ENCODE data around the gene TIAM2.
A peak's percentile ranks its signal among the peaks of the same experiment; 100 is the strongest.
"Not testable (repeated sequence)": the region's sequence is repeated elsewhere in the genome, so short reads cannot be mapped to it uniquely, and the experiment has no call there.

The TIAM2 gene

DNA sequence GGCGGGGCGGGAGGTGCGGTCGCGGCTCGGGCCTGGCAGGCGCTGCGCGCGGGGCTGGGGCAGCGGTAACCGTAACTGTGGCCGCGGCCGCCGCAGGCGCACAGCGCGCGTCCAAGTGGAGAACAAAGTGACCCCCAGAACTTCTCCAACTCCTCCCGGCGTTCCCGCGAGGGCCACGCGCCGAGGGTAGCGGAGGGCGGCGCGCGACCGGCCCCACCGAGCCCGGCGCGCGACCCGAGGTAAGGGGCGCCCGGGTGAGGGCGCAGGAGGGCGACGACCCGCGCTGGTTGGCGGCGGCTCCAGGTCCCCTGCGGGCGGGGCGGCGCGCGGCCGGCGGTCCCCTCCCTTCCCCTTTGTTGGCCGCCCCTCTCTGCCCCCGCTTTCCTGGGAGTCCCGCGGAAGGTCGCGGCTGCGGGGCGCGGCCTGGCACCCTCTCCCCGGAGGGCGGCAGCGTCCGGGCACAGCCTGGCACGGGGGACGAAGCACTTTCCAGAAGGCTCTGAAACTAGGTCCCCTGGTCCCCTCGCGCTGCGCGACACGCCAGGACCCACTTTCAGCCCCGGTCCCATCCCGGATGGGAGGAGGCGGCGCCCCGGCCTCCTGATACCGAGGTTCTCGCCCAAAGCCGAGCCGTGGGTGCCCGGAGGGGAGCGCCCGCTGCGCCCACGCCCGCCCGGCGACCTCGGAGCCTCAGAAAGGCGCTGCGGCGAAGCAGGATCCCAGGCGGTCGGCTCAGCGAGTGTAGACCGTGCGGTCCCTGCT, at the start of gene TIAM2:
Gene TIAM2 (plus strand): TSS at position 62 of the 762 bp plus-strand sequence. CDS start 133,909 bp downstream, outside the sequence.
- ATAC-seq, result peak; percentile 73
- peaks cover 7% of the 10 kb centered on the region for H3K4me1 Mint-ChIP-seq

DNA sequence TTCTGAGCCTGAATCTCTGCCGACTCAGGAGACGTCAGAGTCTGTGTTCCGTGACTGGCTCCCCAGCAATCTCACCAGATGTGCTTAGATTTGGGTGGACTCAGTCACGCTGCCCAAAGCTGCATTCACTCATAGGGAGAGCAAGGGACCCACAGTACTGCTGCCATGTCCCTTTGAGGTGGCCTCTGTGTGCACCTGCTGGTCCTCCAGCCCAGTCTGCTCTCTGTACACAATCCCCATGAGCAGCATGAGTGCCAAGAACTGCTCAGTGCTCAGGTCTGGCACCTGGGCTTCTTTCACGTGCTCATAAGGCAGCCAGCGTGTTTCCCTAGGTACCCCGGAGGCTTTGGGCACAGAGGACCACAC, 44.2 kb upstream of the TIAM2 start:
- DNase-seq (ENCODE audit: low spot score in 2 of 2) (no peak), ATAC-seq (peak; percentile 40)
- no peak overlapping the region for H3K4me3 Mint-ChIP-seq
- peak overlapping the region; percentile 81 for H3K27ac Mint-ChIP-seq
- H3K36me3 Mint-ChIP-seq, result peaks cover 5% of the 10 kb centered on the region
- peaks cover 33% of the 10 kb centered on the region for H3K4me1 Mint-ChIP-seq
- peaks cover 4% of the 10 kb centered on the region for H3K9me3 Mint-ChIP-seq

More for the DNA sequence above, at the start of gene TIAM2:
- DNase-seq (ENCODE audit: low spot score in 2 of 2), result peak; percentile 22 to 71
- H3K27ac Mint-ChIP-seq, result no peak within 1 kb of the TSS
- H3K9me3 Mint-ChIP-seq, result no peaks in the 10 kb centered on the region
- H3K36me3 Mint-ChIP-seq, result no peaks in the 10 kb centered on the region
- peak within 1 kb of the TSS; percentile 63 for H3K4me3 Mint-ChIP-seq

DNA sequence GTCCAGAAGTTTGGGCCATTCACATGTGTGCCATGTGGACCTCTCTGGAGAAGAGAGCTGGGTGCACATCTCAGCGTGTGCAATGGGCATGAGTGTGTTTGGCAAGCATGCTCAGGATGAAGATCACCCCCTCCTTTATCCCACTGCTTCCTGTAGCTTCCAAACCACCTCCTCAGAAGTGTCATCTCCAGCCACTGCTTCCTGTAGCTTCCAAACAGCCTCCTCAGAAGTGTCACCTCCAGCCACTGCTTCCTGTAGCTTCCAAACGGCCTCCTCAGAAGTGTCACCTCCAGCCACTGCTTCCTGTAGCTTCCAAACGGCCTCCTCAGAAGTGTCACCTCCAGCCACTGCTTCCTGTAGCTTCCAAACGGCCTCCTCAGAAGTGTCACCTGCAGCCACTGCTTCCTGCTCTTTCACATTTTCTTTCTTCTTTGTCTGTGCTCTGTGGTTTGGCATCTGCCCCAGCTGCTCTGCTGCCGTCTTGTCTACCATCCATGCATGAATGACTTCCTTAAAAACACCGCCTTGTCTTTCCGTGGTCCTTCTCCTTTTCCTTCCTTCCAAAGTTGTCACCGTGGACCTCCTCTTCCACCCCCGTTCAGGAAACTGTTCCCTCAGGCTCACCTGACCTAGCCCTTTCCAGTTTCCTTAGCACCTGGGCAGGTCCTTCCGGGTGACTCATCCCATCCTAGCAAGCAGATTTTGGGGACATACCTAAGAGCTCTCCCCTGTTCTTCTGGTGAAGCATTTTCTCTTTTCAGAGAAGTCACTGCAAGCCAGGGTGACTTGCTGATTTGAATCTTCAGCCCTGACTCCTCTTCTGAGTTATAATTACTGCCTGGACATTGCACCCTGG, 43.5 kb upstream of the TIAM2 start:
- Mint-ChIP-seq H3K9me3 (peaks cover 4% of the 10 kb centered on the region), H3K4me3 (peak overlapping the region; percentile 23)

DNA sequence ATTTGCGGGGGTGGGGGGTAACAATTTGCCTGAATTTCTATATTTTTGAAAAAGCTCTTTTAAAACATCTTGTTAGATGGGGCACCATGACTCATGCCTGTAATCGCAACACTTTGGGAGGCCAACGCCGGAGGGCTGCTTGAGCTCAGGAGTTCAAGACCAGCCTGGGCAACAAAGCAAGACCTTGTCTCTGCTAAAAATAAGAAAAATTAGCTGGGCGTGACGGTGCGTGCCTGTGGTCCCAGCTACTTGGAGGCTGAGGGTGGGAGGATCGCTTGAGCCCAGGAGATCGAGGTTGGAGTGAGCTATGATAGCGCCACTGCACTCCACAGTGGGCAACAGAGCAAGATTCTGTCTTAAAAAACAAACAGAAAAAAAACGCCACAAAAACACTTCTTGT, 41.5 kb upstream of the TIAM2 start:
- ATAC-seq, result no peak
- no peak overlapping the region for H3K4me3 Mint-ChIP-seq
- peaks cover 37% of the 10 kb centered on the region for H3K4me1 Mint-ChIP-seq
- no peaks in the 10 kb centered on the region for H3K36me3 Mint-ChIP-seq
- no peak overlapping the region for H3K27ac Mint-ChIP-seq
- no peak for DNase-seq (ENCODE audit: low spot score in 2 of 2)
- peaks cover 4% of the 10 kb centered on the region for H3K9me3 Mint-ChIP-seq

More for the DNA sequence above, 43.5 kb upstream of the TIAM2 start:
- DNase-seq (ENCODE audit: low spot score in 2 of 2) (no peak), ATAC-seq (peak; percentile 61)
- Mint-ChIP-seq H3K36me3 (no peaks in the 10 kb centered on the region), H3K27ac (peak overlapping the region; percentile 81), H3K4me1 (peaks cover 33% of the 10 kb centered on the region)

DNA sequence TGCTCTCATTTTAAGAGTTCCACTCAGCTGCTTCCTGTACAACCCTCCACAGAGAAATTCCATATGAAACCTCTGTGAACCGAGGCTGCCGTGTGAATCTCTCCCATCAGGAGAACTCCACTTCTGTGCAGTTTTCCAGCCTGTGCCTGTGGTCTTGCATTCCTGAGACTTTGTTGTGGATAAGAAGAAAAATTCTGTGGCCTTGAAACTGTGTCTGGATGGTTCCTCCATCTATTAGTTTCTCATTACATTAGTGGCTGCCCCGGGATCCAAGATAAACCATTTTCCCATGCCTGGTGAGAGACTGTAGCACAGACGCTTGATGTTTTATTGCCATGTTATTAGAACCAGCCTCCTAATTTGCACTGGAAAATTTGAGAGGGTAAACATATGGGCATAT, 40.8 kb upstream of the TIAM2 start:
- H3K27ac Mint-ChIP-seq, result no peak overlapping the region
- H3K36me3 Mint-ChIP-seq, result no peaks in the 10 kb centered on the region

DNA sequence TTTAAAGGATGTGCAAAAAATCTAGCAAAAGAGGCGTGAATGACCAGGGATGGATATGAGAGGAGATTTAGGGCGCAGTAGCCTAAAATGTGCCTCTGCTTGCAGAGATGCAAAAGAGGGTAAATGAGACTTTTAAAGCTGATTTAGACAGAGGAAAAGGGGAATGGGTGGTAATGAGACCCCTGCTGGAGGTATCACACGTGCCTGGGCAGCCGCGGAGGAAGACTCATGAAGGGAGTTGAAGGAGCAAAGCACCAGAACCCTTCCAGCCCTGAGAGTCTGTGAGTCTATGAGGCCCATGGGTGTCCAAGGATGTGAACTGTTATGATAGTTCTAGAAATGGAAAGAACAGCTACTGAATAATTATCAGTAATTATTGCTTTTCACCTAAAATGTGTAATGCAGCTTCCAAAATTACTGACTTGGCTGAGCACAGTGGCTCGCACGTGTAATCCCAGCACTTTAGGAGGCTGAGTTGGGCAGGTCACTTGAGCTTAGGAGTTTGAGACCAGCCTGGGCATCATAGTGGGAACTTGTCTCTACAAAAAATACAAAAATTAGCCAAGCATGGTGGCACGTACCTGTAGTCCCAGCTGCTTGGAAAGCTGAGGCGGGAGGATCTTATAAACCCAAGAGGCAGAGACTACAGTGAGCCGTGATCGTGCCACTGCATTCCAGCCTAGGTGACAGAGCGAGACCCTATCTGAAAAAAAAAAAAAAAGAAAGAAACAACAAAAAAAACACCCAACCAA, 38.2 kb upstream of the TIAM2 start:
- DNase-seq (ENCODE audit: low spot score in 2 of 2) (no peak), ATAC-seq (no peak)
- H3K4me3 Mint-ChIP-seq, result no peak overlapping the region
- H3K27ac Mint-ChIP-seq, result no peak overlapping the region
- H3K4me1 Mint-ChIP-seq, result peaks cover 27% of the 10 kb centered on the region
- H3K36me3 Mint-ChIP-seq, result no peaks in the 10 kb centered on the region
- H3K9me3 Mint-ChIP-seq, result no peaks in the 10 kb centered on the region

More for the DNA sequence above, 40.8 kb upstream of the TIAM2 start:
- ATAC-seq (no peak), DNase-seq (ENCODE audit: low spot score in 2 of 2) (no peak)
- H3K9me3 Mint-ChIP-seq, result no peaks in the 10 kb centered on the region
- H3K4me1 Mint-ChIP-seq, result peaks cover 42% of the 10 kb centered on the region
- H3K4me3 Mint-ChIP-seq, result no peak overlapping the region

DNA sequence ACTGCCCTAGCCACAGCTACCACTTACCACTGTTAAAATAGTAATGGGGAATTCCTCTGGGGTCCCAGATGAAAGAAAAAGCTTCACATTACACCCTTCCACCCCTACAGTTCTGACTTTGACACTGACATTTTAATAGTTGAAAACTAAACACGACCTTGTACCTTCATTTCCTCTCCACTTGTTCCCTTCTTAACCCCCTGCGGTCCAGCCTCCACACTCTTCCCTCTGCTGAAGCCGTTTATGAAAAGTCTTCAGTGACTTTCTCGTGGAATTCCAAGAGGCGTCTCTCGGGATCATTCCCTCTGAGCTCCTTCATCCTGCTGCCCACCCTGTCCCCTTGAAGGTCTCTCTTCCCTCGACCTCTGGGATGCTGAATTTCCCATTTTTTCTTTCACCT, 36.6 kb upstream of the TIAM2 start:
- no peaks in the 10 kb centered on the region for H3K9me3 Mint-ChIP-seq
- no peaks in the 10 kb centered on the region for H3K36me3 Mint-ChIP-seq
- H3K4me3 Mint-ChIP-seq, result no peak overlapping the region
- no peak for DNase-seq (ENCODE audit: low spot score in 2 of 2)
- no peak for ATAC-seq
- H3K27ac Mint-ChIP-seq, result peak overlapping the region; percentile 21
- H3K4me1 Mint-ChIP-seq, result peaks cover 15% of the 10 kb centered on the region

DNA sequence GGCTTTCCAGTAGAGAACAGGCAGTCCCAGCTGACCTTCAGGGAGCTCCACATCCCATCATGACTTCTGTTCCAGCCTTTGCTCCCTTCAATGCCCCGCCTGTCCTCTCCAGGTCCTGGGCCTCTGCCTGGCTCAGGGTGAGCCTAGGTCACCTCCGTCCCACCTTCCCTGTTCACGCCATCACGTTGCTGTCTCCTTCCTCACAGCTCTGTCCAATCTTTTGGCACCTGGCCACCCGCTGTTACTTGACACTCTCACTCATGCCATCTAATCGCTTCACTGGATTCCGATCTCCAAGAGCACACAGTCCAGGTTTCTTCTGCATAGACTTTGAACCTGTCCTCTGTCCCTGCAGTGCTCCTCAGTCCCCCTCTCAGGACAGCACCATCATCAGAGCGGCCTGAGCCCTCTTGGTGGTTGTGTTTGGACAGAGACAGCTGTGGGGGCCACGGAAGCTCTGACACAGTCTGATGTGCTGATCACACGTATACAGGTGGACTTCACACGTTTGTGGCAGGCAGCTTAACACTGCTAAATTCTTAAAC, 34.7 kb upstream of the TIAM2 start:
- H3K4me3 Mint-ChIP-seq, result no peak overlapping the region
- no peak for ATAC-seq
- no peaks in the 10 kb centered on the region for H3K36me3 Mint-ChIP-seq
- no peak overlapping the region for H3K27ac Mint-ChIP-seq
- H3K9me3 Mint-ChIP-seq, result no peaks in the 10 kb centered on the region
- H3K4me1 Mint-ChIP-seq, result peaks cover 15% of the 10 kb centered on the region
- DNase-seq (ENCODE audit: low spot score in 2 of 2), result no peak

DNA sequence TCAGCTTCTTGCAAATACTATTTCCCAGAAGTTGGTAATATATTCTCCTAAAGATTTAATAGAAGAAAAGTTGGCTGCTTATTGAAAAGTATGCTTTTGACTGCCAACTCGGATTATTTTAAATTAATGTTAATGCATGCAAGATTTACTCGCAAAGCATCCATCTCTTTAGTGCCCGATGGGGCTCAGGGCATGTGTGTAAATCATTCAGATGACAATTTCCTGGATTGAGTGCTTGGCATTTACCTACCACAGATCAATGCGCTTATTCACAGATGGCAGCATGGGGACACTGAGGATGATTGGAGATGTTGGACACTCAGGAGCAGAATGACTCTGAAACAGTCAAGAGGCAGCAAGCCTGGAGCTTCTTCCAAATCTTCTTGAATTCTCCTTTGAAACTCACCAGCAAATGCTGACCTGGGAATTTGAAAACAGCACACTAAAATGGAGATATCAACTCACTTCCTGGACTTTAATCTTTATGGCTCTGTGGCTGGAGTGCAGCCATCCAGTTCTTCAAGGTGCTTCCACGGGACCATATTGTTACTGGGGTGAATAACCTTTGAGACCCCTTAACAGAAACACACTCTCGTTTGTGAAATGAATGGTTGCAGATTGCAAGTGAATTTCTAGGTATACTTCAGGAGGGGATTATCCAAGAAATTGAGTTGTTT, 34.1 kb upstream of the TIAM2 start:
- Mint-ChIP-seq H3K4me1 (peaks cover 15% of the 10 kb centered on the region), H3K27ac (no peak overlapping the region), H3K9me3 (no peaks in the 10 kb centered on the region)

DNA sequence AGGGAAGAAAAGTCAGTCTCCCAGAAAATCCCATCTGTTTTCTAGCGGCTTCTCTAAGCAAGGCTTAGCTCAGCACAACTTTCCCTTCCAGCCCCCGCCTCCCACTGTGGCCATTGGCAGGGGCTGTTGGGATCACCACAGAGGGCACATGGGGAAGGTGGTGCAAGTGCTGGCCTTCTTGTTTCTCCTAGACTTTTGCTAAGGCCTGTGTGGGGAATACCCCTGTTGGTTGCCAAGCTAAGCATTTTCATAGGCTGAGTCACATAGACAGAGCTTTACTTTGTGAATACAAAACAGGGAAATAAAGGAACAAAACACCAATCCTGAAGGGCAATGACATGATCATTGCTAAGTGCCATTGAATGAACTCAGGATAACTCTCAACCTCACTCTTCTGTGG, 32.4 kb upstream of the TIAM2 start:
- Mint-ChIP-seq H3K27ac (no peak overlapping the region), H3K36me3 (no peaks in the 10 kb centered on the region), H3K4me3 (no peak overlapping the region), H3K4me1 (peaks cover 15% of the 10 kb centered on the region), H3K9me3 (no peaks in the 10 kb centered on the region)
- ATAC-seq (peak; percentile 49), DNase-seq (ENCODE audit: low spot score in 2 of 2) (no peak)

More for the DNA sequence above, 34.1 kb upstream of the TIAM2 start:
- ATAC-seq (no peak), DNase-seq (ENCODE audit: low spot score in 2 of 2) (no peak)
- Mint-ChIP-seq H3K4me3 (no peak overlapping the region), H3K36me3 (no peaks in the 10 kb centered on the region)

DNA sequence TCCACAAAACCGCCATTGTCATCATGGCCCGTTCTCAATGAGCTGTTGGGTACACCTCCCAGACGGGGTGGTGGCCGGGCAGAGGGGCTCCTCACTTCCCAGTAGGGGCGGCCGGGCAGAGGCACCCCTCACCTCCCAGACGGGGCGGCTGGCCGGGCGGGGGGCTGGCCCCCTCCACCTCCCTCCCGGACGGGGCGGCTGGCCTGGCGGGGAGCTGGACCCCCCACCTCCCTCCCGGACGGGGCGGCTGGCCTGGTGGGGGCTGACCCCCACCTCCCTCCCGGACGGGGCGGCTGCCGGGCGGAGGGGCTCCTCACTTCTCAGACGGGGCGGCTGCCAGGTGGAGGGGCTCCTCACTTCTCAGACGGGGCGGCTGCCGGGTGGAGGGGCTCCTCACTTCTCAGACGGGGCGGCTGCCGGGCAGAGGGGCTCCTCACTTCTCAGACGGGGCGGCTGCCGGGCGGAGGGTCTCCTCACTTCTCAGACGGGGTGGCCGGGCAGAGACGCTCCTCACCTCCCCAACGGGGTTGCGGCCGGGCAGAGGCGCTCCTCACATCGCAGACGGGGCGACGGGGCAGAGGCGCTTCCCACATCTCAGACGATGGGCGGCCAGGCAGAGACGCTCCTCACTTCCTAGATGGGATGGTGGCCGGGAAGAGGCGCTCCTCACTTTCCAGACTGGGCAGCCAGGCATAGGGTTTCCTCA, 28.9 kb upstream of the TIAM2 start:
- ATAC-seq; H3K9me3 Mint-ChIP-seq; H3K4me3 Mint-ChIP-seq; H3K36me3 Mint-ChIP-seq; H3K27ac Mint-ChIP-seq; H3K4me1 Mint-ChIP-seq; DNase-seq (ENCODE audit: low spot score in 2 of 2): not testable (repeated sequence)

DNA sequence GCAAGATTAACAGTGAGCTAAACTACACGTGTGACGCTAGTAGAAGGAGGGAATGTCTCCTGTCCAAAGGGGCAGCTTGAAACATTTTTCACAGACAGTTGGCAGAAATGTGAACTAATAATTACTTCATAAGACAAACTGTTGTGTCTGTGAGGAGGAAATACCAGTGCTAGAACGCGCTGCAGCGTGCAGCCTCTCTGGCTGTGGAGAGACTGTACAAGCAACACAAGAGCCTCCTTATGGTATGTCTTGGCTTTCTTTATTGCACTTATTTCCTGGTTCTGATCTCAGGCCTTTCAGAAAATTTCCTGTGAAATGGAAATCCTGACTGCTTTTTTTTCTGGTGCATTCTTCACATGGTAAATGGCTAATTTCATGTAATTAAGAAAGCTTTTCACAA, 25.3 kb upstream of the TIAM2 start:
- DNase-seq (ENCODE audit: low spot score in 2 of 2), result no peak
- Mint-ChIP-seq H3K4me1 (no peaks in the 10 kb centered on the region), H3K9me3 (no peaks in the 10 kb centered on the region), H3K36me3 (no peaks in the 10 kb centered on the region), H3K4me3 (no peak overlapping the region), H3K27ac (no peak overlapping the region)
- ATAC-seq, result no peak

DNA sequence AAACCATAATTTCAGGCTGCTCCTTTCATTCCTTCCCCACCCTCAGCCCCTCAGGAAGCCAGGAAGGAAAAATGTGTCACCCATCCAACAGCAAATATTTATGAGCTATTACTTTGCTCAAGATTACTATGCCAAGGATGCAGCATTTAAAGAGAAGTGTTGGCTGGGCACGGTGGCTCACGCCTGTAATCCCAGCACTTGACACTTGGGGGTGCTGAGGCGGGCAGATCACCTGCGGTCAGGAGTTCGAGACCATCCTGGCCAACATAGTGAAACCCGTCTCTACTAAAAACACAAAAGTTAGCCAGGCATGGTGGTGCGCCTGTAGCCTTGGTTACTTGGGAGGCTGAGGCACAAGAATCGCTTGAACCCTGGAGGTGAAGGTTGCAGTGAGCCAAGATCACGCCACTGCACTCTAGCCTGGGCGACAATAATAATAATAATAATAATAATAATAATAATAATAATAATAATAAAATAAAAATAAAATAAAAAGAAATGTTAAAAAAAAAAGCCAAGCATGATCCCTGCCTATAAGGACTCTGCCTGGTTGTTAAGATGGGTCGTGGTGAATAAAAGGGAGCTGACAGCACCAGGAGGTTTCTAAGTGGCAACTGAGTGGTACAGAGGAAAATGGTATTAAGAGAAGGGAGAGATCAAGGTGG, 20.5 kb upstream of the TIAM2 start:
- no peaks in the 10 kb centered on the region for H3K9me3 Mint-ChIP-seq
- DNase-seq (ENCODE audit: low spot score in 2 of 2) (no peak), ATAC-seq (no peak)
- no peaks in the 10 kb centered on the region for H3K36me3 Mint-ChIP-seq
- no peak overlapping the region for H3K27ac Mint-ChIP-seq
- H3K4me3 Mint-ChIP-seq, result no peak overlapping the region
- H3K4me1 Mint-ChIP-seq, result no peaks in the 10 kb centered on the region

DNA sequence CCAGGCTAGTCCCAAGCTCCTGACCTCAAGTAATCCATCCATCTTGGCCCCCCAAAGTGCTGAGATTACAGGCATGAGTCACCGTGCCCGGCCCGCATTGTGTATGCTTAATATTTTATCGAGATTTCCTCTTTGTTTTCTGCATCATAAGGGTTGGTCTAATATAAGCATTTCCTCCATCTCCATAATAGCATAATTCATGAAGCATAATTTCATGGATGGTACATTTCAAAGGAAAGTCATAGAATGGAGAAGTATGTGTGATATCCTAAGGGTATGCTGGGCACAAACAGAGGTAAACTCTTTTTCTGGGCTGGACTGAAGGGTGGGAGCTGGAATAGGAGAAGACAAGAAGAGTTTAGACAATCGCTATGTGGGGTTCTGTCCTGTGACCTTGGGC, 17.5 kb upstream of the TIAM2 start:
- no peak for ATAC-seq
- no peaks in the 10 kb centered on the region for H3K36me3 Mint-ChIP-seq
- H3K4me3 Mint-ChIP-seq, result no peak overlapping the region
- no peak for DNase-seq (ENCODE audit: low spot score in 2 of 2)
- no peaks in the 10 kb centered on the region for H3K9me3 Mint-ChIP-seq
- no peaks in the 10 kb centered on the region for H3K4me1 Mint-ChIP-seq
- no peak overlapping the region for H3K27ac Mint-ChIP-seq
